GM18519 (cell line): ENCODE results near the gene MRLN.
"Not testable (repeated sequence)": the region's sequence is repeated elsewhere in the genome, so short reads cannot be mapped to it uniquely, and the experiment has no call there.

Experiments
- ATAC-seq: cut with Tn5 transposase; IDR thresholded peaks from one replicate; pipeline ENCODE4 v1.9.1; 2021; ENCODE audit warnings: mild to moderate bottlenecking, moderate library complexity; ENCODE audit not compliant: unreplicated experiment, low FRiP score

The MRLN gene

GRCh38 chr10:59753267-59753666 lies at the start of gene MRLN:
TSS of gene MRLN (minus strand) at chr10:59753455.
- ATAC-seq = no peak

GRCh38 chr10:59801171-59801570 lies 47.9 kb upstream of the MRLN start:
- no peak for ATAC-seq

- ATAC-seq = no peak
Observed at GRCh38 chr10:59799421-59799820, 46.2 kb upstream of the MRLN start.

- ATAC-seq = no peak
Observed at GRCh38 chr10:59793919-59794318, 40.7 kb upstream of the MRLN start.

GRCh38 chr10:59792812-59793211 lies 39.6 kb upstream of the MRLN start:
- ATAC-seq = no peak

- ATAC-seq = no peak
Observed at GRCh38 chr10:59791601-59792000, 38.3 kb upstream of the MRLN start.

- not testable (repeated sequence) for ATAC-seq
Observed at GRCh38 chr10:59790080-59790479, 36.8 kb upstream of the MRLN start.

- not testable (repeated sequence) for ATAC-seq
Observed at GRCh38 chr10:59788914-59789313, 35.7 kb upstream of the MRLN start.

- ATAC-seq = not testable (repeated sequence)
Observed at GRCh38 chr10:59787032-59787431, 33.8 kb upstream of the MRLN start.

- ATAC-seq = not testable (repeated sequence)
Observed at GRCh38 chr10:59785476-59785875, 32.2 kb upstream of the MRLN start.

- ATAC-seq = no peak
Observed at GRCh38 chr10:59781511-59781910, 28.3 kb upstream of the MRLN start.

GRCh38 chr10:59779756-59780533 lies 26.7 kb upstream of the MRLN start:
- no peak for ATAC-seq

- no peak for ATAC-seq
Observed at GRCh38 chr10:59774451-59774850, 21.2 kb upstream of the MRLN start.

GRCh38 chr10:59773088-59773487 lies 19.8 kb upstream of the MRLN start:
- ATAC-seq = no peak

GRCh38 chr10:59771162-59771807 lies 18.0 kb upstream of the MRLN start:
- ATAC-seq = no peak

GRCh38 chr10:59770689-59771088 lies 17.4 kb upstream of the MRLN start:
- ATAC-seq = no peak

- no peak for ATAC-seq
Observed at GRCh38 chr10:59762505-59762904, 9.2 kb upstream of the MRLN start.

GRCh38 chr10:59757966-59758365 lies 4.7 kb upstream of the MRLN start:
- no peak for ATAC-seq

- ATAC-seq = no peak
Observed at GRCh38 chr10:59754951-59755350, 1.7 kb upstream of the MRLN start.

- no peak for ATAC-seq
Observed at GRCh38 chr10:59752278-59752940, 846 bp downstream of the MRLN start.

GRCh38 chr10:59750155-59750945 lies 2.9 kb downstream of the MRLN start:
- ATAC-seq = no peak
